GM15510 (cell line): ENCODE data around the gene KIF5C.

Source experiments
- POLR2A ChIP-seq: IDR thresholded peaks from 3 replicates; pipeline ENCODE4 v1.6.1; 2011; ENCODE audit warnings: borderline replicate concordance; ENCODE audit not compliant: insufficient read length; ENCODE audit errors: extremely low read depth

Gene KIF5C

DNA sequence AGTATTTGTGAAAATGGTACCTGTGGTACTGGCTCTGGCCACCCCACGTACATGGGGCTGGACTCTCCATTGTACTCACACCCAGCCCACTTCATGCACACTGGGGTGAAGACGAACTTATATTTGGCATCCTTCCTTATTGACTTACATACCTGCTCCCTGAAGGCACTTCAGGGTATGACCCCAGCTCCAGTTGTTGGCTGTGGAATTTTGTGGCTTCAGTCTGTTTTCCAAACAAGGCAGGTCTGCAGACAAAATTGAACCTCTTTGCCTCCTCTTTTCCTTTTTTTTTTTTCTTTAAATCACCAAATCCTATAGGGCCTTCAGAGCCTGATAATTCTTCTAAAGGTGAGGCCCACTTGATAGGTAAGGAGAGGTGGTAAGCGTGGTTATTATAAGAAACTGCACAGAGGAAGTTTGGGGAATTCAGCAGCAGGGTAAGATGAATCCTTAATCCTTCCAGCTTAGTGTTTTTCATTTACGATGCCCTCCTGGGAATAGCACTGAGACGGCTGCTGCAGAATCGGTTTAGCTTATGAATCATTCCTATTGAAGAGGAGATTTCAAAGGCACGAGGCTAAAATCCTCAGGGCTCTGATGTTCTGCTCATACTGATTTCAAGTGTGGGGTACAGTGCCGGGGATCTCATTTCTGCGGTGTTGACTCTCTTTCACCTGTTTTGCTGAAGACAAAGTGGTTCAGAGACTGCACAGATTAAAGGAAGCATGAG is 55.2 kb downstream of the KIF5C start:
- no peak for TF ChIP-seq POLR2A

DNA sequence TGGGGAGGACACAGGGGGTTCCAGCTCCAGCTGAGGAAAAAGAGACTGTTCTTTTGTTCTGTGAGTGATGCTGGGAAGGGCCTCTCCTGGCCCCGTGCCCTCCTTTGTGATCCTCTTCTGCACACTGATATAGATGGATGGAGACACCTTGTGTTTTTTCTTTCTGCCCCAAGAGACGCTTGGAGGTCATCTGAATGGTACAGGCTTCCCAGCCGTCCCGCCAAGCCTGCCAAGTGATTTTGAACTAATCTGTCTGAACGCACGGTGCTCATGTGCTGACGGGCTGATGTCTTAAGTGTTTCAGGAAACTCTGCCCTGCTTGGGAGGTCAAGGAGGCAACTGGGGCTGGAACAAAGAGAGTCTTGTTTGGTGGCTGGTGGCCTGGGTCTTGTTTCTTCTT is 57.5 kb downstream of the KIF5C start:
- TF ChIP-seq POLR2A: no peak

DNA sequence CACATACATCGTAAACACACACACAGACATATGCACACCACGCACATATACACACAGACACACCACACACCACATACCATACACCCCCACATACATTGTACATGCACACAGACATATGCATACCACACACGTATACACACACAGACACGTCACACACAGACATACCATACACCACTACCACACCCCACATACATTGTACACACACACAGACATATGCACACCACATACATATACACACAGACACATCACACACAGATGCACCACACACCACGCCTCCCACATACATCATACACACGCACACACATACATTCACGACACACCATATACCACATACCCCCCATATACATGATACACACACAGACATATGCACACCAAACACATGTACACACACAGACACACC is 58.4 kb downstream of the KIF5C start:
- TF ChIP-seq POLR2A: no peak

DNA sequence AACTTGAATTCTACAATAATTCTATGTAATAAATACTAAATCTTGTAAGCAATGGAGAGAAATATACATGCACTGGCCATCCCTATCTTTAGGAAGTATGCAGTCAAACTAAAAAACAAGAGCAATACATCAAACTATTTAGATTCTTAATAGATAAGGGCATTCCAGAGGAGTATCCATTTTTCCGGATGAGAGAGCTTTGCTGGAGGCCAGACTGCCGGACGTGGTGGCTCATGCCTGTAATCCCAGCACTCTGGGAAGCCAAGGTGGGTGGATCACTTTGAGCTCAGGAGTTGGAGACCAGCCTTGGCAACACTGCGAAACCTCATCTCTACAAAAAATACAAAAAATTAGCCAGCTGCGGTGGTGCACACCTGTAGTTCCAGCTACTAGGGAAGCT is 60.8 kb downstream of the KIF5C start:
- no peak for TF ChIP-seq POLR2A

DNA sequence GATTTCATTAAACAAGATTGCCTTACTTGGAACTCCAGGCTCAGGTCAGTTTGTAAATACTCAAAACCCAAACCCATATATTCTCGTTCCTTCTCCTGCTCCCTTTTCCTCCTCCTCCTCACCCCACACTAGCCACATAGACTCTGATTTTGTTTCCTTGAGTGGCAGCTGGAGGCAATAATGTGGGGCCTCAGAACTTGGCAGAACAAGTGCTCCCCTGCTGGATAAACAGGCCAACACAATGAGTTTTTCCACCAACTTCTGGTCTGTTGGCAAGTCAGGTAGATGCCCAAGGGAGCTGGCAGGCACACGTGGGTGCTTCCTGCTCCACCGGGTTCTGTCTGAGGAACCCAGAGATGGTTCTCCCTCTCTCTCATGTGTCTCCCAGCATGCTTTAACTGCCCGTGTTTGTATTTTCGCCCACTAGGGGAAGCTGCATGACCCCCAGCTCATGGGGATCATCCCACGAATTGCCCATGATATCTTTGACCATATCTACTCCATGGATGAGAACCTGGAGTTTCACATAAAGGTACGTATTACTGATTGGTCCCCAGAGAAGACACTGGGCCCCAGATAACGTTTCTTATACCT is 61.9 kb downstream of the KIF5C start:
- TF ChIP-seq POLR2A: no peak

DNA sequence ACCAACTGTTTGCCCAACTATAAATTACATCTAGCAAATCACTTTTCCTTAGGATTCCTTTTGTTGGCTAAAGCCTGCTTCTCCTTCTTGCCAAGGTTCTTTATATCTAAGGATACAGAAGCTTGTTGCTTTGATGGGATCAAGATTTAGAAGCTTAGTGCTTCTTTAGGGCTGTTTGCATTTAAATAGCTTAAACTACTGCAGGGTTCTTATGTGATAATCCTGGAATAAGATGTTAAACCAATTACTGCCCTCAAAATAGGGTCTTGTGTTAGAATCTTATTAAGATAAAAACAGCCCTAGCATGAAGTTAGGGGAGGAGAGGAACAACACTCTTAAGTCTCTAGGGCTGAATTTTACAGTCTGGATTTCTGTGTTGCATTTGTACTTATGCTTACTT is 64.2 kb downstream of the KIF5C start:
- no peak for TF ChIP-seq POLR2A

DNA sequence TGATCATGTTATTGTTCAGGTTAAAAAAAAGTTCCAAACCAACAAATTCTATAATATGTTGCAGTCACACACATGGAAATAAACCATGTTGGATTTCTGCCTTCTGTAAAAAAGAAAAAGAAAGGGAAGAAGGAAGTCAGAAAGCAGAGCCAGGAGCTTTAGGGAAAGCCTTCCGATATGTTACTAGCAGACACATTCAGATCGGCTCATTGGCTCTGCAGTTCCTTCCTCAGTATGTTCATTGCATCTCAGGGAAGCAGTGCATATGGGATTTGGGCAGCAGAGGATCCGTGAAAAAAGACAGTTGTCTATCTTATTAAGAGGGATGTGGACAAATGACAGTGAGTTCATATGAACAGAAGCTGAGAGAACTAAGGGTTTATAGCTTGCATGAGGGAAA is 68.1 kb downstream of the KIF5C start:
- TF ChIP-seq POLR2A: no peak

DNA sequence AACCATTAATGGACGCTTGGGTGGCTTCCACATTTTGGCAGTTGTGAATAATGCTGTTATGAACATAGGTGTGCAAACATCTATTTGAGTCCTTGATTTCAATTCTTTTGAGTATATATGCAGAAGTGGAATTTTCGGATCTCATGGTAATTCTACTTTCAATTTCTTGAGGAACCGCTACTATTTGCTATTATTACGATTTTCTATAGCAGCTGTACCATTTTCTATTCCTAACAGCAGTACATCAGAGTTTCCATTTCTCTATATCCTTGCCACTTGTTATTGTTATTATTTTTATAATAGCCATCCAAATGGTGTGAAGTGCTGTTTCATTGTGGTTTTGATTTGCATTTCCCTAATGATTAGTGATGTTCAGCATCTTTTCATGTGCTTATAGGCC is 69.5 kb downstream of the KIF5C start:
- no peak for TF ChIP-seq POLR2A

DNA sequence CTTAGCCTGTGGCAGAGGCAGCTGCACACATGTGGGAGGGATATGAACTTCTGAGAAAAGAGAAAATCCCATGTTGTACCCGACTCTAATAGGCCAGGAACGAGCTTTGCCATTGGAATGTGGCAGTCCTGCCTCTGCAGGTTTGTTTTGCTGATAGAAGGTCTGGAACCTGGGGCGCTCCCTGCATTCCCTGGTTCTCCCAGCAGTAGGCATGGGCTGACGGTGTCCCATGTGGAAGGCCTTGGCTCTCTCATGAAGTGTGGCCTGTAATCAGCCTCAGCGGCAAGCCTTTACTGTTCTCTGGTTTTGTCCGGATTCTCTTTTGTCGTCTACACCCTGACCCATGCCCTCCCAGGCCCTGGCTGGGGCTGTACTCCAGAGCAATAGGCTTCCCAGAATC is 72.3 kb downstream of the KIF5C start:
- no peak for TF ChIP-seq POLR2A

DNA sequence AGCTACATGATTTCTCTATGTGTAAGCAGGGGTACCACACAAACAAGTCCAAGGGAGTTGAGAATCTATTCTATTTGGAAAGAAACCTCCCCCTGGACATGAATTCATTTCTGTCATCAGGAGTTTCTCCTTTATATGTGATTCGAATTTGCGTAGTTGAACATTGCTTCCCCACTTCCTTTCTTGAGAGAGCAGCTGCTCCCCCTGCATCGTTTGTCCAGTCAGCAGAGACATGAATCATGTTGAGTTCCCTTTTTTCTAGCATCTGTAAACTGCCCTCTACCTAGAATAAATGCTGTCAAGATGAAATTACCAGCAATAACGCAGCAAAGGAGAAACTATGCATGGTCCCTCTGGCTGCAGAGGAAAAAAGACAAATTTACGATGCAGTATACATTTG is 73.8 kb downstream of the KIF5C start:
- TF ChIP-seq POLR2A: no peak

DNA sequence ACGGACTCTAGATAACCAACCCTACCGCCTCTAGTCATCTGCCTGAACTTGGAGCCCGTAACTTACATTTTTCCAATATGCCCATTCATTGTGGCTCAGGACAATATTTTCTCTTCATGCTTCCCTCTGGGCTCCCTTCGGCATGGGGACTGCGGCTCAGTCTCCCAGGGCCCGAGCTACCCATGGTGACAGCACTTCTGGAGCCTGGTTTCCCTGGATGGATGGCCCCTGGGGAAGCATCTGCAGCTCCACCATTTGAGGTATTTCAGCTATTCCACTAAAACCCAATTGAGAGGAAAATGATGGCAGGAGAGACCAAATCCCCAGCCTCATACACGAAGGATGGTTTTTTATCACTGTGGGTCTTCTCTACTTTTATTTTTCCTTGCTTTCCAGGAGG is 74.3 kb downstream of the KIF5C start:
- TF ChIP-seq POLR2A: no peak

DNA sequence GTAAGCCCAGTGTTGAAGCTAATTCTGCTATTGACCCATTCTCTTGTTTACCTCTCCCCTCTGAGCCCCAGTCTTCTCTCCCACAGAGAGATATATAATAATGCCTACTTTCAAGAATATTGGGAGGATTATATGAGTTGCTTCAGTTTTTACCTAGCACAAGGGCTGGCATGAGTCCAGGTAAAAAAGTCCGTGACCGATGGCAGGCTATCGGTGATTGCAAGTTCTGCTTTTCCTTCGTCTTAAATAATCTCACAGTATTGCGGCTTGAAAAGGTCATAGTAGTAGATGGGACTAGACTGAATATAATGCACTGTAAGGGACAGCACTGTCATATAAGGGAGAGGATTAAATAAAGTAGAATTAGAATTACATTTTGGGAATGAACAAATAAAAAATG is 77.6 kb downstream of the KIF5C start:
- TF ChIP-seq POLR2A: no peak

DNA sequence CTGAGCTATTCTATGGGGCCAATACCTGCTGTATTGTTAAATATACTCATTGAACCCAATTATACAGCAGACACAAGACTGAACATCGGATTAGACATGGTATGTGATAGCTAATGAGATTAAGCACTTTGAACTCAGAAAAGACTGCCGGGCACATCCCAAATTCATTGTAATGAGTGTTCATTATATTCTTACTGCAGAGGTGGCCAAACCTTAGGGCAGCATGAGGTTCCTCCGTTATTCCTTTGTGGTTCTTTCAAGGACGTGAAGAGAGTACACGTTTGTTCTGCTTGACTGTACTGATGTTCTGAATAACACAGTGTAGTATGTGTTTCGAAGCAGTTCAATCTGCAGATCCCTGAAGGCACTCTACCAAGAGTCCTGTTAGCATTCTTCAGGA is 78.4 kb downstream of the KIF5C start:
- no peak for TF ChIP-seq POLR2A

DNA sequence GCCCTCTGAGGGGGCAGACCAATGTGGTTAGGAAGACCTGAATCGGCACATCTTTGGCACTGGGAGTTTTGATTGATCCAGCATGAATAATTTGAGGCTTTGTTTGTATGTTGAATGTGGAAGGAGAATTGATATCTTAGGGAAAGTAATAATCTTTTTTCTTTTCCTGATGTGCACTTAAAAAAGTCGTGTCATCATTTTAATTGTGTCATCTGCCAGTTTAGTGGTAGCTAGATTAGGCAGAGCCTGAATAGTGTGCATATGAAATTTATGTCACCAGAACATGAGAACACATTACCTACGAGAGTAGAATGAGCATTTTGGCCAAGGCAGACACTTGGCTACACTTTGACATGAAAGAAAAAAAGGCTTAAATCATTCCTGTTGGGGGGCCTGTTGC is 79.5 kb downstream of the KIF5C start:
- TF ChIP-seq POLR2A: no peak

DNA sequence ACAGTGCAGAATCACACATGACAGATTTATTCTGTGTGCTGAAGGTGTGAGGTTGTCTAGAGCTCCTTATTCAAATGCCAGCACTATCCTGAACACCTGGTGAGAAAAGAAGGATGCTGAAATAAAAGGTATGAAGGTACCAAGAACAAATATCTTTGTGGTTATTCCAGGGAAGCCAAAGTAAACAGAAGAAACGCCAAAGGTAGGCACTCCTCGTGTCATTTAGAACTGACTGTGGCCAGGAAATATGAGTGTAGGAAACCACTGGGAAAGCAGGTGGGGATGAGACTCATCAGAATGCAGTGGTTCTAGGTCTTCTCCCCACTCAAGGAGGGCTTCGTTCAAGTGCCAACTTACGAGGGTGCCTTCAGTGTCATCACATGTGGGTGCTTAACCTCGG is 80.8 kb downstream of the KIF5C start:
- no peak for TF ChIP-seq POLR2A

DNA sequence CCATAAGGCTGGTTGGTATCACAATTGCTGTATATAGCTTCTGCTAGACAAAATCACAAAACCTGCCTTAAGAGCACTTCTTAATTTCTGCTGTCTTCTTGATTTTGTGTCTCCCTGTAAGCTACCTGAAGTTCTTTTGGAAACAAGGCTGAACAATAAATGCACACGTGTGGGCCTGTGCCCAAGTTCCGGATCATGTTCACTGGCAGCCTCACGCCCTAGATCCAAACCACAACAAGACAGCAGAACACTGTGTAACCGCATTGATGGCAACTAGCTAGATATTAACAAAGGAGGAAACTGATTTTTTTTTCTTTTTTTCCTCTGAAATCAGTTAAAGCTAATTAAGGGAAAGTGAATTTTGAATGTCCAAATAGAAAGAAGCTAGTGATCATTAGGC is 82.0 kb downstream of the KIF5C start:
- no peak for TF ChIP-seq POLR2A

DNA sequence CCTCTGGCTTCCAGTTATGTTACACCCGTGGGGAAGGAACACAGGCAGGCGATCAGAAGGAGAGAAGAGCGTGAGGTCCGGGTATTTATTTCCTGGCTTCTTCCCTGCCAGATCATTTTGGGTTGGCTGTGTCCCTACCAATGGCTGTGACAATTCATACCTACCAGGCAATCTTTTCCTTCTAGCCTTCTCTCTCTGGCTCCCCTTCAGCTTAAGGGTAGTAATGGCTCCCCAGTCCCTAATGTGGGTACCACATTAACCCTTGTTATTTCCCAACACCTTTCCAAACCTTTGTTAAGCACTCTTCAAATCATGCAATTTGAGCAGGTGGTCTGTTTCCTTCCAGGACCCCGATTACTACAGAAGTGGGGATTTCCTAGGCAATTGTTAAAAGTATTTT is 84.7 kb downstream of the KIF5C start:
- TF ChIP-seq POLR2A: no peak

DNA sequence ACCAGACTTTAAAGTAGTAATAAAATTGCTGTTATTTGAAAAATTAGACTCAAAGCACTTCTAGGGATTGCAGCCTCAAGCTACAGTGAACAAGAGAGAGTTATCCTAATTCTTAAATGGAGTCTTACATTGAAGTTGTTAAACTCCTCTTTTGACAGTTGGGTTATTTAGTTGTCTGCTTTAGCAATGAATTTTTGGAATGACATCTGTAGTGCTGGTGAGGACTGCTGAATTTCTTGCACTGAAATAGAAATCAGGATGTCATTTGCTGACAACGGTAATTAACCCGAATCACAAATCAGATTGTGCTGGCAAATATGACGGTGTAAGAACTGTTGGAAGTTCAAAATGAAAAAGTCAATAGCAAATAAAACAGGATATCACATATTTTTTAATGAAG is 85.5 kb downstream of the KIF5C start:
- no peak for TF ChIP-seq POLR2A

DNA sequence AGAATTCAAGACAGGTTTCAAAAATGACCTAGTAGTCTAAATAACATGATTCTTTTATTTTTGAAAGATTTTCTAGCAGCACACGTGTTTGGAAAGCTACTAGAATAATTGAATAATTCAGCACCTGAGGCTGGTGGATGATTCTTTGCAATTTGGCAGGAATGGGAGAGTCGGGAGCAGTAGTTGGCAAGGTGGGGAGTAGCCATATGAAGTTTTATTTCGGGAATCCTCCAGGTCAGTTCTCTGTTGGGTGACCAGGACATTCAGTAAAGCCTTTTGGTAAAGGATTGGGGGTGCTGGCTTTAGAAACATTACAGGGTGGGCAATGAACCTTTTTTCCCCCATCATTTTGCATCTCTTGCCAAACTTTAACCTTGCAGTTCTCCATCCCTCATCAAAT is 88.4 kb downstream of the KIF5C start:
- no peak for TF ChIP-seq POLR2A
